NB4 (cell line): Measurements from ENCODE around the gene CTTN.

Source experiments
- CTCF ChIP-seq: IDR thresholded peaks from one replicate; pipeline ENCODE4 v1.5.1; 2012; ENCODE audit warnings: low read depth, low read length
- MAX ChIP-seq: IDR thresholded peaks from 2 replicates; pipeline ENCODE4 v1.6.1; 2011; ENCODE audit warnings: low read depth, low read length
- MYC ChIP-seq: IDR thresholded peaks from 2 replicates; pipeline ENCODE4 v1.6.1; 2011; ENCODE audit warnings: low read depth, low read length
- POLR2A ChIP-seq: IDR thresholded peaks from 2 replicates; pipeline ENCODE4 v1.6.1; 2011; ENCODE audit warnings: mild to moderate bottlenecking; ENCODE audit not compliant: insufficient read length; ENCODE audit errors: extremely low read depth

- TF ChIP-seq POLR2A (no peak), CTCF (no peak), MYC (no peak), MAX (no peak)
Measured at GRCh38 chr11:70402016-70402415, 3.7 kb downstream of the CTTN start.
